AG09309 (cell line): Measurements from ENCODE around the gene HMX3.

ENCODE experiments used
- DNase-seq: peaks from one replicate; pipeline ENCODE4 v3.0.0-alpha.2; 2010; ENCODE audit warnings: low read depth
- H3K4me3 ChIP-seq: 2 replicates; pipeline ENCODE4 v1.5.1; 2011; ENCODE audit warnings: mild to moderate bottlenecking, low read depth, low read length, moderate library complexity; ENCODE audit not compliant: control insufficient read depth
- CTCF ChIP-seq: IDR thresholded peaks from 2 replicates; pipeline ENCODE4 v1.5.1; 2011; ENCODE audit warnings: mild to moderate bottlenecking, low read depth, low read length, inconsistent platforms; ENCODE audit not compliant: insufficient read depth, control insufficient read depth; ENCODE audit errors: missing control alignments

The HMX3 gene

GRCh38 chr10:123096452-123096851 lies 39.3 kb upstream of the HMX3 start:
- TF ChIP-seq CTCF: no peak
- no peak for DNase-seq
- no peak overlapping the region for H3K4me3 ChIP-seq

GRCh38 chr10:123097039-123097438 lies 38.7 kb upstream of the HMX3 start:
- no peak for DNase-seq
- TF ChIP-seq CTCF: no peak
- no peak overlapping the region for H3K4me3 ChIP-seq

- DNase-seq: no peak
- TF ChIP-seq CTCF: no peak
- H3K4me3 ChIP-seq: no peak overlapping the region
Observed at GRCh38 chr10:123100030-123100762, 35.6 kb upstream of the HMX3 start.

- H3K4me3 ChIP-seq: no peak overlapping the region
- TF ChIP-seq CTCF: no peak
- DNase-seq: no peak
Observed at GRCh38 chr10:123101872-123102271, 33.9 kb upstream of the HMX3 start.

GRCh38 chr10:123102673-123103072 lies 33.1 kb upstream of the HMX3 start:
- no peak for TF ChIP-seq CTCF
- DNase-seq: no peak
- H3K4me3 ChIP-seq: no peak overlapping the region

GRCh38 chr10:123103944-123104343 lies 31.8 kb upstream of the HMX3 start:
- no peak overlapping the region for H3K4me3 ChIP-seq
- DNase-seq: no peak
- TF ChIP-seq CTCF: no peak
